K562 (cell line): ENCODE results near the gene ZER1.

ENCODE experiments used
- BRF1 ChIP-seq: IDR thresholded peaks from 3 replicates; pipeline ENCODE4 v1.6.1; 2011; ENCODE audit warnings: borderline replicate concordance, mild to moderate bottlenecking; ENCODE audit not compliant: insufficient read length; ENCODE audit errors: extremely low read depth
- CBFB ChIP-seq: sonication (generic); formaldehyde crosslinking; IDR thresholded peaks from 2 replicates; pipeline ENCODE4 v1.4.0; 2020; ENCODE audit warnings: mild to moderate bottlenecking, missing genetic modification reagents
- CTCF ChIP-seq, 3 experiments: IDR thresholded peaks in 2 of 3; conservative IDR thresholded peaks in 1 of 3; 2 replicates each; pipeline ENCODE4 v1.5.1; 2011 to 2012; ENCODE audit warnings: low read length in 3 of 3, mild to moderate bottlenecking in 3 of 3, control low read depth in 2 of 3, improper control_type of control experiment in 1 of 3, inconsistent platforms in 1 of 3, low read depth in 1 of 3, mixed read lengths in 1 of 3, moderate library complexity in 1 of 3; ENCODE audit not compliant: insufficient read depth in 2 of 3
- HNRNPLL ChIP-seq: fragments of 200-400 bp; formaldehyde crosslinking; IDR thresholded peaks from 2 replicates; pipeline ENCODE4 v1.6.1; 2017; ENCODE audit warnings: low read length, low read depth, mild to moderate bottlenecking; ENCODE audit not compliant: poor library complexity, severe bottlenecking
- RFX5 ChIP-seq: IDR thresholded peaks from 2 replicates; pipeline ENCODE4 v1.6.1; 2011; ENCODE audit warnings: low read depth, mild to moderate bottlenecking, improper control_type of control experiment, low read length
- SP1 ChIP-seq: sonication (generic); formaldehyde crosslinking; IDR thresholded peaks from 2 replicates; pipeline ENCODE4 v1.8.1; 2022; ENCODE audit warnings: mild to moderate bottlenecking, missing genetic modification reagents
- TCF15 ChIP-seq: fragments of 250-450 bp; sonication (Bioruptor Pico); IDR thresholded peaks from 2 replicates; pipeline ENCODE4 v1.8.0; 2022; ENCODE audit warnings: moderate library complexity, mild to moderate bottlenecking, inconsistent platforms
- TEAD4 ChIP-seq, 2 experiments: sonication (generic) in 1 of 2; formaldehyde crosslinking in 1 of 2; IDR thresholded peaks; 2 replicates each; pipeline versions ENCODE4 v1.6.1 to v1.8.0; 2012 to 2022; ENCODE audit warnings: borderline replicate concordance in 1 of 2, inconsistent platforms in 1 of 2, low read length in 1 of 2, mild to moderate bottlenecking in 1 of 2, missing genetic modification reagents in 1 of 2
- TRIM24 ChIP-seq, 2 experiments: fragments of 450-650 bp; IDR thresholded peaks; 2 replicates each; pipeline ENCODE4 v1.6.1; 2016
- ZBTB1 ChIP-seq: sonication (generic); formaldehyde crosslinking; IDR thresholded peaks from 2 replicates; pipeline ENCODE4 v1.8.1; 2023; ENCODE audit warnings: missing genetic modification reagents, low read depth, mild to moderate bottlenecking, borderline replicate concordance
- ZNF121 ChIP-seq: sonication (generic); formaldehyde crosslinking; conservative IDR thresholded peaks from 2 replicates; pipeline ENCODE4 v1.8.0; 2022; ENCODE audit warnings: missing genetic modification reagents
- ZNF699 ChIP-seq: fragments of 250-450 bp; sonication (Bioruptor Pico); IDR thresholded peaks from 2 replicates; pipeline ENCODE4 v1.8.0; 2021; ENCODE audit warnings: mild to moderate bottlenecking, moderate library complexity; ENCODE audit not compliant: insufficient replicate concordance
- TF ChIP-seq, protein P1 (sequence below): fragments of 450-650 bp; IDR thresholded peaks from 2 replicates; pipeline ENCODE4 v1.6.1; 2016; ENCODE audit warnings: missing biosample characterization, missing genetic modification characterization

DNA sequence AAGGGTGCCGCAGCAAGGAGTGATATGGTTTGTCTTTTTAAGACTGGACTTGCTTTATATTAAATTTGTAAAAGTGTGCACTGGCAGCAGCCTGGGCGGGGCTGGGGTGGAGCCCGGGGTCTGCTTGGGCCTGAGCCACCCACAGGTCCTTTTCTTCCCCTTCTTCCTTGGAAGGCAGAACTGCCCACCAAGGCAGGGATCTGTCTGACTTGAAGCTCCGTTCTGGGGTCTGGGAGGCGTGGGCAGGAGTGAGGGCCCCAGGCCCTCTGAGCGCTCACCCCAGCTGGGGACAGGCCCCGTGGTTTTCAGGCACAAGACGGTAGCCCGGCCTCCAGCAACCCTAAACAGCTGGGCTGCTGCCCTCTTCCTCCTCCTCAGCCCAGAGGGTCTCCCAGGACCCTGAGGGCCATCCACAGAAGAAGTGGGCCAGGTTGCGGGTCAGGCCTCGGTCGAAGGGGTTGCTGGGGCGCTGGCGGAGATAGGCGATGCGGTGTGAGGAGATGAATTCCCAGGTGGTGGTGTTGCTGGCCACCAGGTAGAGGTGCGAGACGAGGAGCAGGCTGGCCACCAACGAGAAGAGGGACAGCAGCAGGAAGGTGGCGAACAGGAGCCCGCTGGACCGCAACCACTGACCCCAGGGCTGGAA is 50.8 kb downstream of the ZER1 start:
- TF ChIP-seq CTCF (IDR thresholded peaks at IDR 0.05 in 2 of 3, conservative IDR thresholded peaks at IDR 0.05 in 1 of 3; ENCODE audit: insufficient read depth in 2 of 3, low read depth in 1 of 3, low read length in 3 of 3) (no peak), RFX5 (no peak), TCF15 (CRISPR knock-in tag) (no peak), ZBTB1 (CRISPR knock-in tag) (no peak), CBFB (CRISPR knock-in tag) (no peak), ZNF121 (CRISPR knock-in tag) (no peak), BRF1 (no peak), SP1 (CRISPR knock-in tag) (no peak), TEAD4 (IDR thresholded peaks at IDR 0.05; ENCODE audit: low read length) (no peak), TEAD4 (CRISPR knock-in tag; IDR thresholded peaks at IDR 0.05; ENCODE audit: borderline replicate concordance) (no peak), TRIM24 (IDR thresholded peaks at IDR 0.05) (no peak), ZNF699 (CRISPR knock-in tag) (no peak), HNRNPLL (no peak)
- TF ChIP-seq, protein P1, sequence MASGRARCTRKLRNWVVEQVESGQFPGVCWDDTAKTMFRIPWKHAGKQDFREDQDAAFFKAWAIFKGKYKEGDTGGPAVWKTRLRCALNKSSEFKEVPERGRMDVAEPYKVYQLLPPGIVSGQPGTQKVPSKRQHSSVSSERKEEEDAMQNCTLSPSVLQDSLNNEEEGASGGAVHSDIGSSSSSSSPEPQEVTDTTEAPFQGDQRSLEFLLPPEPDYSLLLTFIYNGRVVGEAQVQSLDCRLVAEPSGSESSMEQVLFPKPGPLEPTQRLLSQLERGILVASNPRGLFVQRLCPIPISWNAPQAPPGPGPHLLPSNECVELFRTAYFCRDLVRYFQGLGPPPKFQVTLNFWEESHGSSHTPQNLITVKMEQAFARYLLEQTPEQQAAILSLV: no peak
